ENCODE measurements around the gene VPS9D1. TPM values are rescaled to one million over a fixed set of nuclear protein-coding genes. Genes with fewer than 3 reads are reported as not detected.
A peak's percentile ranks its signal among the peaks of the same experiment; 100 is the strongest.

Gene VPS9D1
- total and polyA plus RNA-seq, 10 of the 15 experiments (the other 5 are each of a cell fraction or from before 2014, with no cell fraction given), result 0.65 to 4.2 (median 1.1) TPM

GRCh38 chr16:89744813-89745212 lies 24.1 kb upstream of the VPS9D1 start:
- H3K27ac ChIP-seq (ENCODE audit: control insufficient read depth, insufficient read depth), result no peak overlapping the region
- no peaks in the 10 kb centered on the region; the same call in 1 of the 2 replicates for H3K4me1 ChIP-seq (ENCODE audit: control insufficient read depth, insufficient read depth, low read length)
- DNase-seq (ENCODE audit: low read depth, low spot score) (no peak), ATAC-seq (no peak), FAIRE-seq (no peak)
- CTCF ChIA-PET, result interaction anchor here (1.3 kb wide), 1 partner anchor 17 kb away, joined by 3 read pairs; no protein-coding TSS in a partner anchor
- in situ Hi-C loops (cut with MboI), result no loop called here
- no peak overlapping the region for H2AFZ ChIP-seq (ENCODE audit: control insufficient read depth, low read depth, low read length)
- RAD21 ChIA-PET (ENCODE audit: unreplicated experiment), result no interaction called here
- POLR2A ChIA-PET, result interaction anchor here (0.6 kb wide), 1 partner anchor 128 kb away, joined by 4 read pairs; the partner anchor contains the start of gene TCF25
- TF ChIP-seq POLR2A (IDR thresholded peaks at IDR 0.05; ENCODE audit: low read depth, low read length) (no peak; the same call in 1 of the 2 replicates), EP300 (IDR thresholded peaks at IDR 0.05; ENCODE audit: borderline replicate concordance in 1 of 2, control insufficient read depth in 1 of 2, low read depth in 2 of 2, low read length in 2 of 2) (no peak), IRF5 (IDR thresholded peaks at IDR 0.05; ENCODE audit: borderline replicate concordance) (no peak), SUPT20H (IDR thresholded peaks at IDR 0.05; ENCODE audit: borderline replicate concordance, control insufficient read depth, low read depth, low read length) (no peak), ZNF24 (IDR thresholded peaks at IDR 0.05) (no peak)
- peaks cover 39 to 57% of the 10 kb centered on the region in 2 experiments; a peak in 3 of 4 replicates for H3K36me3 ChIP-seq (ENCODE audit: control insufficient read depth in 2 of 2, insufficient read depth in 2 of 2, low read length in 1 of 2)
- H3K79me2 ChIP-seq (ENCODE audit: control insufficient read depth, insufficient read depth, low read length), result no peaks in the 10 kb centered on the region
- no TSS peak for BruUV-seq (replicated peaks)
- H3K9ac ChIP-seq (ENCODE audit: control insufficient read depth, insufficient read depth, low read length), result no peak overlapping the region
- H3K27me3 ChIP-seq (replicated peaks in 1 of 2; ENCODE audit: control insufficient read depth in 2 of 2, insufficient read depth in 2 of 2, low read length in 1 of 2), result no peaks in the 10 kb centered on the region
- no peaks in the 10 kb centered on the region for H3K9me3 ChIP-seq (replicated peaks; ENCODE audit: control insufficient read depth, insufficient read depth, low read length)
- SMC1A ChIA-PET (ENCODE audit: uncharacterized antibody, unreplicated experiment), result no interaction called here
- intact Hi-C loops (cut with micrococcal nuclease; ENCODE audit: unreplicated experiment), result no loop called here
- no peak overlapping the region for H3K4me3 ChIP-seq
- whole genome bisulfite sequencing (ENCODE audit: insufficient coverage, insufficient replicate concordance, low lambda C conversion rate, missing lambda C conversion rate), result 98% methylated on average over 14 of the region's 16 CpGs
- no peaks in the 10 kb centered on the region for H4K20me1 ChIP-seq (ENCODE audit: control insufficient read depth, insufficient read depth)
- H3K4me2 ChIP-seq (ENCODE audit: control insufficient read depth, insufficient read depth), result no peak overlapping the region

GRCh38 chr16:89742948-89743347 lies 22.2 kb upstream of the VPS9D1 start:
- ChIA-PET CTCF (interaction anchor here (0.9 to 2.3 kb wide), 2 partner anchors 37 to 118 kb away, joined by 3 to 5 read pairs; no protein-coding TSS in a partner anchor), SMC1A (ENCODE audit: uncharacterized antibody, unreplicated experiment) (no interaction called here), POLR2A (no interaction called here), RAD21 (ENCODE audit: unreplicated experiment) (no interaction called here)
- intact Hi-C loops (cut with micrococcal nuclease; ENCODE audit: unreplicated experiment) (no loop called here), in situ Hi-C loops (cut with MboI) (no loop called here)
- Histone ChIP-seq H3K4me3 (no peak overlapping the region), H4K20me1 (ENCODE audit: control insufficient read depth, insufficient read depth) (no peaks in the 10 kb centered on the region), H3K27me3 (replicated peaks in 1 of 2; ENCODE audit: control insufficient read depth in 2 of 2, insufficient read depth in 2 of 2, low read length in 1 of 2) (no peaks in the 10 kb centered on the region), H3K79me2 (ENCODE audit: control insufficient read depth, insufficient read depth, low read length) (no peaks in the 10 kb centered on the region), H3K9me3 (replicated peaks; ENCODE audit: control insufficient read depth, insufficient read depth, low read length) (no peaks in the 10 kb centered on the region), H3K4me2 (ENCODE audit: control insufficient read depth, insufficient read depth) (no peak overlapping the region), H3K36me3 (ENCODE audit: control insufficient read depth in 2 of 2, insufficient read depth in 2 of 2, low read length in 1 of 2) (peaks cover 34 to 64% of the 10 kb centered on the region in 2 experiments; a peak in 3 of 4 replicates), H2AFZ (ENCODE audit: control insufficient read depth, low read depth, low read length) (no peak overlapping the region), H3K27ac (ENCODE audit: control insufficient read depth, insufficient read depth) (no peak overlapping the region), H3K9ac (ENCODE audit: control insufficient read depth, insufficient read depth, low read length) (no peak overlapping the region), H3K4me1 (ENCODE audit: control insufficient read depth, insufficient read depth, low read length) (no peaks in the 10 kb centered on the region)
- FAIRE-seq, result no peak
- DNase-seq (ENCODE audit: low read depth, low spot score), result no peak
- no peak for TF ChIP-seq GATAD2B (conservative IDR thresholded peaks at IDR 0.05; ENCODE audit: low read depth)
- TF ChIP-seq RFX5 (IDR thresholded peaks at IDR 0.05; ENCODE audit: low read depth, low read length), result no peak
- peak; percentile 64 for TF ChIP-seq POLR2A (IDR thresholded peaks at IDR 0.05; ENCODE audit: low read depth, low read length)
- no peak for TF ChIP-seq CBX3 (IDR thresholded peaks at IDR 0.05; ENCODE audit: borderline replicate concordance, low read depth)
- TF ChIP-seq IRF4 (IDR thresholded peaks at IDR 0.05; ENCODE audit: low read depth, low read length), result no peak
- no TSS peak for BruUV-seq (replicated peaks)
- 32% methylated on average over 3 of the region's 4 CpGs for WGBS (ENCODE audit: insufficient coverage, insufficient replicate concordance, low lambda C conversion rate, missing lambda C conversion rate)
- no peak for ATAC-seq

Data from GM12878 (cell line).